Pancreas (tissue), 10 donors: ENCODE data around the gene CCDC170. TPM values are rescaled to one million over a fixed set of nuclear protein-coding genes. Genes with fewer than 3 reads are reported as not detected.

Source experiments
- ATAC-seq, 4 donors: fragments of 200-7000 bp; cut with Tn5 transposase; one replicate each; pipeline versions ENCODE4 v1.8.0 to v1.9.1; 2020; ENCODE audit warnings: mild to moderate bottlenecking in 4 of 4, moderate library complexity in 4 of 4
- DNase-seq, 6 donors: peaks; one replicate each; pipeline ENCODE4 v3.0.0-alpha.2; 2020
- FAIRE-seq: peaks from 2 replicates; lab custom pipeline; 2012; peaks lifted over from hg19 to GRCh38; lab: Jason Lieb, UNC
- H3K27ac ChIP-seq, 4 donors: fragments of 200-600 bp; sonication (generic); 1 replicate in 3 of 4; 2 replicates in 1 of 4; pipeline versions ENCODE4 v1.5.0 to v1.8.0; 2020
- H3K27me3 ChIP-seq, 4 donors: fragments of 200-600 bp; one replicate each; pipeline ENCODE4 v1.8.0; 2021
- H3K36me3 ChIP-seq, 3 donors: fragments of 200-600 bp; sonication (generic) in 1 of 3; one replicate each; pipeline versions ENCODE4 v1.5.0 to v1.8.0; 2020 to 2021
- H3K4me1 ChIP-seq, 3 donors: fragments of 200-600 bp; one replicate each; pipeline ENCODE4 v1.8.0; 2021
- H3K4me3 ChIP-seq, 4 donors: fragments of 200-600 bp; sonication (generic) in 2 of 4; one replicate each; pipeline versions ENCODE4 v1.5.0 to v1.8.0; 2020 to 2021
- H3K9me3 ChIP-seq, 4 donors: fragments of 200-600 bp; one replicate each; pipeline ENCODE4 v1.8.0; 2021
- WGBS, 2 donors: extraction: QIAGEN DNeasy Blood & Tissue Kit; methylation state at CpG; one replicate each; pipeline ENCODE4 v1.1.7; 2013; 5-methylcytosine and 5-hydroxymethylcytosine counted together
- intact Hi-C, 3 donors: fragments of 100-400 bp; cut with DNase I; formaldehyde crosslinking; loops; one replicate each; pipeline versions ENCODE4 v1.11.1 to v1.14.2; 2022
- polyA plus RNA-seq, 2 donors: library from polyadenylated mRNA; stranded (reverse); fragments of 200-250 nt; gene quantifications; one replicate each; pipeline ENCODE4 v1.2.3, GENCODE V29; 2013
- total RNA-seq, 6 donors: library from RNA; stranded (reverse); fragmentation: NEBNext Ultra II Directional in 4 of 6; extraction: Animal tissue kit (Norgen Biotek cat#: 25700) in 4 of 6; gene quantifications; one replicate each; pipeline versions ENCODE4 v1.2.1 to v1.2.4, GENCODE V29; 2021 to 2023
- TF ChIP-seq, protein P1 (sequence below), 4 donors: fragments of 200-600 bp; sonication (generic) in 3 of 4; IDR thresholded peaks; one replicate each; pipeline versions ENCODE4 v1.5.0 to v1.8.0; 2021; ENCODE audit warnings: antibody characterized with exemption in 4 of 4
- donor health status: healthy with polysubstance abuse.
- donor health status: DM: no; HTN: no; CAD: no; lungs with moderate emphysema.
- donor health status: DM: no; HTN: no; CAD: no.
- donor health status: control.
- donor health status: control.
- donor health status: Bipolar disorder and iron deficiency.
- donor health status: DM: yes; HTN: yes; CAD: no.
- donor health status: DM: no; HTN: no; CAD: no.
- donor health status: DM: no; HTN: no; CAD: no.
- donor health status: DM: yes; HTN: yes; CAD: no.

Gene CCDC170
- total and polyA plus RNA-seq, 8 donors: 0.03 to 0.81 (median 0.40) TPM; not detected in 1

DNA sequence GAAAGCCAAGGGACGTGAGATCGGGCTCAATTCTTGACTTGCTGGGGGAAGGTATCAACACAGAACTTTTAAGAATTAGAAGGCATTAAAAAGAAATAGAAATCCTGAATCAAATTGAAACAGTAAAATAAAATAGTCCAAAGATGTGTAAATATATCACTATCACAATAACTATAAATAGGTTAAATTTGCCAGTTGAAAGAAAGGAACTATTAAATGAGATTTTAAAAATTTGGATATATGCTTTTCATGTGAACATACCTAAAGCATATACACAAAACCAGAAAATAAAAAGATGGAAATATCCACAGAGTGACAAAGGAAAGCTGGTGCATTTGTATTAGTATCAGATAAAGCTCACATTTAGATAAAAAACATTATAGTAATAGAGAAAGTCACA is 161.3 kb downstream of the CCDC170 start:
- no peak overlapping the region for H3K4me3 ChIP-seq
- H3K27me3 ChIP-seq: no peaks in the 10 kb centered on the region
- no peaks in the 10 kb centered on the region for H3K36me3 ChIP-seq
- H3K4me1 ChIP-seq: no peaks in the 10 kb centered on the region
- no peak overlapping the region for H3K27ac ChIP-seq
- no peak for DNase-seq
- FAIRE-seq: no peak
- H3K9me3 ChIP-seq: peaks cover 0 to 6% (median 0%) of the 10 kb centered on the region in 4 donors
- no peak for ATAC-seq
- intact Hi-C loops: no loop called here
- TF ChIP-seq, protein P1, sequence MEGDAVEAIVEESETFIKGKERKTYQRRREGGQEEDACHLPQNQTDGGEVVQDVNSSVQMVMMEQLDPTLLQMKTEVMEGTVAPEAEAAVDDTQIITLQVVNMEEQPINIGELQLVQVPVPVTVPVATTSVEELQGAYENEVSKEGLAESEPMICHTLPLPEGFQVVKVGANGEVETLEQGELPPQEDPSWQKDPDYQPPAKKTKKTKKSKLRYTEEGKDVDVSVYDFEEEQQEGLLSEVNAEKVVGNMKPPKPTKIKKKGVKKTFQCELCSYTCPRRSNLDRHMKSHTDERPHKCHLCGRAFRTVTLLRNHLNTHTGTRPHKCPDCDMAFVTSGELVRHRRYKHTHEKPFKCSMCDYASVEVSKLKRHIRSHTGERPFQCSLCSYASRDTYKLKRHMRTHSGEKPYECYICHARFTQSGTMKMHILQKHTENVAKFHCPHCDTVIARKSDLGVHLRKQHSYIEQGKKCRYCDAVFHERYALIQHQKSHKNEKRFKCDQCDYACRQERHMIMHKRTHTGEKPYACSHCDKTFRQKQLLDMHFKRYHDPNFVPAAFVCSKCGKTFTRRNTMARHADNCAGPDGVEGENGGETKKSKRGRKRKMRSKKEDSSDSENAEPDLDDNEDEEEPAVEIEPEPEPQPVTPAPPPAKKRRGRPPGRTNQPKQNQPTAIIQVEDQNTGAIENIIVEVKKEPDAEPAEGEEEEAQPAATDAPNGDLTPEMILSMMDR (IDR thresholded peaks at IDR 0.05): no peak
- WGBS, 2 donors: 94 to 98% methylated on average over 2 of the region's 2 CpGs

DNA sequence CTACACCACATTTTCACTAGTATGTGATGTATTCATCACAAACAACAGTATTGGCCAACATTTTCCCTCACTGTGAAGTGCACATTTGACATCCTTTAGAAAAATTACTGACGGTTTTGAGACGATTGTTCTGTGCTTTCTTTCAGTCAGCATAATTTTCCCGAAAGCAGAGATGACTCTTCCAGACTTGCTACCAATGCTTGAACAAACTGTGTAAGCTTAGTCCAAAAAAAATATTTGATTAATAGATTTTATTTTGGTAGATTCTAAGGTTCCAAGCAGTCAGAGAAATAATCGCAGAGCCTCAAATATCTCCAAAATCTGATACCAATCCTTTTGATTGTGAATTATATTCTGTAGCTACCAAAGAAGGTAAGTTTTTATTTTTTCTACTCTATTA is 162.6 kb downstream of the CCDC170 start:
- TF ChIP-seq, protein P1 (IDR thresholded peaks at IDR 0.05): no peak
- intact Hi-C loops: no loop called here

DNA sequence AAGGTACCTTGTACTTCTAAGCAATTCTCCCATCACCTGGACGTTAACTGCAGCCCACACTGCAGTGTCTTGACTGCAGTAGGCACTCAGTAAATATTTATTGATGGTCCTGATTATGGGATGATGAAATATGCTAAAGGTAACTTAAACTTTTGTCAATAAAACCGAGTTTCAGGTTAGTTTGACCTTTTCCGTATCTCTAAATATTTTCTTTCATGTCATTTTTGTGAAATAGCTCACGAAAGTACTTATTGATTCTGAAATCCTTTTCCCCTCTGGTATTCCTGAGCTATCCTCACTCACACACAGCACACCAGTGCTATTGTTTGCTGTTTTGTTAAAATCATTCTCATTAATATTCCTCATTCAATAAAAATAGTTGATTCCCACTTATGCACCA is 164.3 kb downstream of the CCDC170 start:
- intact Hi-C loops: no loop called here
- ATAC-seq (no peak), FAIRE-seq (no peak), DNase-seq (no peak)
- Histone ChIP-seq H3K27me3 (no peaks in the 10 kb centered on the region), H3K9me3 (peaks cover 0 to 6% (median 0%) of the 10 kb centered on the region in 4 donors), H3K27ac (no peak overlapping the region), H3K36me3 (no peaks in the 10 kb centered on the region), H3K4me3 (no peak overlapping the region), H3K4me1 (no peaks in the 10 kb centered on the region)
- TF ChIP-seq, protein P1 (IDR thresholded peaks at IDR 0.05): no peak
- 15 to 24% methylated on average over 4 of the region's 4 CpGs for WGBS, 2 donors

More for the DNA sequence above, 162.6 kb downstream of the CCDC170 start:
- no peak for FAIRE-seq
- ATAC-seq: no peak
- no peaks in the 10 kb centered on the region for H3K4me1 ChIP-seq
- no peak overlapping the region for H3K27ac ChIP-seq
- no peak for DNase-seq
- no peaks in the 10 kb centered on the region for H3K36me3 ChIP-seq
- no peak overlapping the region for H3K4me3 ChIP-seq
- no peaks in the 10 kb centered on the region for H3K27me3 ChIP-seq
- 68 to 77% methylated on average over 4 of the region's 4 CpGs for WGBS, 2 donors
- peaks cover 0 to 6% (median 0%) of the 10 kb centered on the region in 4 donors for H3K9me3 ChIP-seq

DNA sequence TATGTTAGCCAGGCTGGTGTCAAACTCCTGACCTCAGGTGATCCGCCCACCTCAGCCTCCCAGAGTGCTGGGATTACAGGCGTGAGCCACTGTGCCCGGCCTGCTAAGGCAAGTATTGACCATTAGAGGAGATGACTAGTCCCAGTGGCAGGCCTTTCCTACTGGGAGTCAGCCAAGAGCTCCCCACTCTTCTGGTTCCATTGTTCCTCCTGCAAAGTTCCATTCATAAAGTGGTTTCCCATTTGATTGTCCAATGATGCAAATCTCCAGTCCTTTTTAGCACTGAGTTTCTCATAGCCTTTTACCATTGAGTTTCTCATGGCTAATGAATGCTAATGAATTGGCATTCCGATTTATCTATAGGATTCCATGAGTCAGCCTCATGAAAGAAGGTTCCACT is 165.4 kb downstream of the CCDC170 start:
- no peak overlapping the region for H3K27ac ChIP-seq
- TF ChIP-seq, protein P1 (IDR thresholded peaks at IDR 0.05): no peak
- no peak overlapping the region for H3K4me3 ChIP-seq
- H3K4me1 ChIP-seq: no peaks in the 10 kb centered on the region
- no peaks in the 10 kb centered on the region for H3K36me3 ChIP-seq
- ATAC-seq: no peak
- H3K9me3 ChIP-seq: peaks cover 0 to 6% (median 0%) of the 10 kb centered on the region in 4 donors
- no peak for DNase-seq
- FAIRE-seq: no peak
- 70 to 86% methylated on average over 4 of the region's 4 CpGs for WGBS, 2 donors
- intact Hi-C loops: no loop called here
- H3K27me3 ChIP-seq: no peaks in the 10 kb centered on the region

DNA sequence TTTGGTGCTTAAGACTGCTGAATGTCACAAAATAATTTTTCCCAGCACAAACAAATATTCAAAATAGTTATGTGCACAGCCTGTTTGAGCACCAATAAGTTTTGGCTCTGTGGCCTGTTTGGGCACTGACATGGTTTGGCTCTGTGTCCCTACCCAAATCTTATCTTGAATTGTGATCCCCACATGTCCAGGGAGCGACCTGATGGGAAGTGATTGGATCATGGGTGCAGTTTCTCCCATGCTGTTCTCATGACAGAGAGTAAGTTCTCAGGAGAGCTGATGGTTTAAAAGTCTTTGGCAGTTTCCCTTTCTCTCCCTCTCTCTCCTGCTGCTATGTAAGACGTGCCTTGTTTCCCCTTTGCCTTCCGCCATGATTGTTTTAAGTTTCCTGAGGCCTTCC is 167.7 kb downstream of the CCDC170 start:
- H3K27ac ChIP-seq: no peak overlapping the region
- H3K9me3 ChIP-seq: no peaks in the 10 kb centered on the region
- TF ChIP-seq, protein P1 (IDR thresholded peaks at IDR 0.05): no peak
- no peaks in the 10 kb centered on the region for H3K36me3 ChIP-seq
- DNase-seq (no peak), FAIRE-seq (no peak), ATAC-seq (no peak)
- H3K4me3 ChIP-seq: no peak overlapping the region
- H3K4me1 ChIP-seq: no peaks in the 10 kb centered on the region
- 91 to 92% methylated on average over 3 of the region's 3 CpGs for WGBS, 2 donors
- intact Hi-C loops: no loop called here
- H3K27me3 ChIP-seq: no peaks in the 10 kb centered on the region
